ENCODE results near the gene WNT9A. TPM values are rescaled to one million over a fixed set of nuclear protein-coding genes. Genes with fewer than 3 reads are reported as not detected.
"Not testable (repeated sequence)": the region's sequence is repeated elsewhere in the genome, so short reads cannot be mapped to it uniquely, and the experiment has no call there.

The WNT9A gene
- total and polyA plus RNA-seq, 12 donors = 0.39 to 27.9 (median 3.8) TPM

DNA sequence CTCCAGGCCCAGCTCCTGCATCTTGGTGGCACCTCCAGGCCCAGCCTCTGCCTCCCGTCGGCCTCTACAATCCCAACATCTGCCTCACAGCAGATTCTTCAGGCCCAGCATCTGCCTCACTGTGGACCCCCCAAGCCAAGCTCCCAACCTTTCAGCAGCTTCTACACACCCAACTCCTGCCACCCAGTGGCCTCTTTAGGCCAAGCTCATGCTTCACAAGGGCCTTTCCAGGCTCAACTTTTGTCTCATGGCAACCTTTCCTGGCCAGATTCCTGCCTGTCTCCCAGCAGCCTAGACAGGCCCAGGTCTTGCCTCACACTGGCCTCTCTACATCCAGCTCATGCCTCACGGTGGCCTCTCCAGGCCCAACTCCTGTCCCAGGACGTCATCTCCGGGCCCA lies 20.1 kb upstream of the WNT9A start:
- H3K4me1 ChIP-seq; intact Hi-C loops (cut with DNase I); H3K27ac ChIP-seq; H3K36me3 ChIP-seq; H3K4me3 ChIP-seq; DNase-seq; ATAC-seq; H3K27me3 ChIP-seq; H3K9me3 ChIP-seq: not testable (repeated sequence)
- TF ChIP-seq, protein P1, sequence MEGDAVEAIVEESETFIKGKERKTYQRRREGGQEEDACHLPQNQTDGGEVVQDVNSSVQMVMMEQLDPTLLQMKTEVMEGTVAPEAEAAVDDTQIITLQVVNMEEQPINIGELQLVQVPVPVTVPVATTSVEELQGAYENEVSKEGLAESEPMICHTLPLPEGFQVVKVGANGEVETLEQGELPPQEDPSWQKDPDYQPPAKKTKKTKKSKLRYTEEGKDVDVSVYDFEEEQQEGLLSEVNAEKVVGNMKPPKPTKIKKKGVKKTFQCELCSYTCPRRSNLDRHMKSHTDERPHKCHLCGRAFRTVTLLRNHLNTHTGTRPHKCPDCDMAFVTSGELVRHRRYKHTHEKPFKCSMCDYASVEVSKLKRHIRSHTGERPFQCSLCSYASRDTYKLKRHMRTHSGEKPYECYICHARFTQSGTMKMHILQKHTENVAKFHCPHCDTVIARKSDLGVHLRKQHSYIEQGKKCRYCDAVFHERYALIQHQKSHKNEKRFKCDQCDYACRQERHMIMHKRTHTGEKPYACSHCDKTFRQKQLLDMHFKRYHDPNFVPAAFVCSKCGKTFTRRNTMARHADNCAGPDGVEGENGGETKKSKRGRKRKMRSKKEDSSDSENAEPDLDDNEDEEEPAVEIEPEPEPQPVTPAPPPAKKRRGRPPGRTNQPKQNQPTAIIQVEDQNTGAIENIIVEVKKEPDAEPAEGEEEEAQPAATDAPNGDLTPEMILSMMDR (IDR thresholded peaks at IDR 0.05) = peak in 1 of 9 donors; percentile 8
- 85 to 86% methylated on average over 5 of the region's 5 CpGs for WGBS, 2 donors

DNA sequence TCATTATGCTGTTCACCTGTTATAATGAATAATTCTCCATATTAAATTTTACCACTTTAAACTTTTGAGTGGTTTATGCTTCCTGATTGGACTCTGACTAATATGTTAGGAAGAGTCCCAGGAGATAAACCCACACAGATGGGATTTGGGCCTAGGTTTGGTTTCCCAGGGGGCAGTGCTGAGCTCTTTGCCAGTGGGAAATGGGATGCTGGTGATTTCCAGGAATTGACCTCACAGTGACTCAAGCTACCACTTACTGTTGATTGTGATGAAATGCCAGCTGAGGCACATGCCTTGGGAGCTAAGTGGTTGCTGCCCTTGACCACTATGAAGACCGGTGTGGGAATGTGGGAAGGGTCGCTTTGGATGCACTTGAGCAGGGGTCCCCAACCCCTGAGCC lies 19.0 kb upstream of the WNT9A start:
- 89 to 97% methylated on average over 2 of the region's 2 CpGs for WGBS, 2 donors
- intact Hi-C loops (cut with DNase I); DNase-seq: not testable (repeated sequence)

DNA sequence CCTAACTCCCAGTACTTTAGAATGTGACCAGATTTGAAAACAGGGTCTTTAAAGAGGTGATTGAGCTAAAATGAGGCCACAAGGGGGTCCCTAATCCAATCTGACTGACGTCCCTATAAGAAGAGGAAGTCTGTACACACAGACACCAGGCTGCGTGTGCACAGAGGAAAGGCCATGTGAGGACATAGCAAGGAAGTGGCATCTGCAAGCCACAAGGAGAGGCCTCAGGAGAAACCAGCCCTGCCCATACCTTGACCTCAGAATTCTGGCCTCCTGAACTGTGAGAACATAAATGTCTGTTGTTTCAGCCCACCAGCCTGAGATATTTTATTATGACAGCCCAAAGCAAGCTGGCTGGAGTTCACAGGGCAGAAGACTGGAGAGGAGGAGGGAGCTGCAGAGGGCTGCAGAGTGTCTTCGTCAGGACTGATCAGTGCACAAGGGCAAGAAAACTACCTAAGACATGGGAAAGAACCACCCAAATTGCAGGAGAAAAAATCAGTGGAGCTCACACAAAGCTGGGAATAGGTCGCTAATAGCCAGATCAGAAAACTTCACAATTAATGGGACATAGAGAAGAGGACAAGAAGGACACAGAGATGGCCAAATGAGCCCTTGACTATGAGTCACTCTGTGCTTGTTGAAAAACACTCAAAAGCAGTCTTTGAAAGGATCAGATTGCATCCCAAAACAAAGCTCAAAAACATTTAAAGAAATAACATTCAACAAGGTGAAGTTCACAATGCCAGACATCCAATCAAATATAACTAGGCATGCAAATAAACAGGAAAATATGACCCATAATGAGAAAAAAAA lies 14.1 kb upstream of the WNT9A start:
- intact Hi-C loops (cut with DNase I) = loop anchor here in 1 of 10 donors (5.0 kb wide), 1 partner anchor 480 kb away; no protein-coding TSS in a partner anchor
- TF ChIP-seq, protein P1 (IDR thresholded peaks at IDR 0.05) = no peak
- no peak for ATAC-seq
- DNase-seq = no peak
- H3K4me1 ChIP-seq = no peaks in the 10 kb centered on the region
- H3K27me3 ChIP-seq = peaks cover 6 to 25% (median 14%) of the 10 kb centered on the region in 7 donors
- H3K36me3 ChIP-seq = no peaks in the 10 kb centered on the region
- 60% methylated on average over 4 of the region's 4 CpGs for WGBS, 2 donors
- H3K9me3 ChIP-seq = peaks cover 0 to 4% (median 0%) of the 10 kb centered on the region in 11 donors
- no peak overlapping the region for H3K4me3 ChIP-seq
- no peak overlapping the region for H3K27ac ChIP-seq

More for the DNA sequence above, 19.0 kb upstream of the WNT9A start:
- H3K27ac ChIP-seq, H3K27me3 ChIP-seq, H3K4me3 ChIP-seq, H3K9me3 ChIP-seq, ATAC-seq, H3K36me3 ChIP-seq, H3K4me1 ChIP-seq: not testable (repeated sequence)
- TF ChIP-seq, protein P1 (IDR thresholded peaks at IDR 0.05) = peak in 1 of 9 donors; percentile 19

DNA sequence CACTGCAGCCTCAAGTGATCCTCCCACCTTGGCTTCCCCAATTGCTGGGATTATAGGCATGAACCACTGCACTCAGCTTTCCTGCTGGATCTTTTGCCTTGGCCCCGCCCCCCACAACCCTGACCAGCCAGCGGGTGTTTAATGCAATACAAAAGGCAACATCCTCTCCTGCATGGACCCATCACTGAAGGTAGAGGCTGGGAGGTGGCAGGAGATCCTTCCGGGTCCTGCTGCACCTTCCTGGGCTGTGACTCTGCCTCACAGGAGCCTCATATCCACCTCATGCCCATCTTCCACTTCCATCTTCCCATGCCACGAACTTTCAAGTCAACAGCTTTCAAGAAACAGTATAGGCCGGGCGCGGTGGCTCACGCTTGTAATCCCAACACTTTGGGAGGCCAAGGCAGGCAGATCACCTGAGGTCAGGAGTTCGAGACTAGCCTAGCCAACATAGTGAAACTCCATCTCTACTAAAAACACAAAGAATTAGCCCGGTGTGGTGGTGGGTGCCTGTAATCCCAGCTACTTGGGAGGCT lies 11.7 kb upstream of the WNT9A start:
- Histone ChIP-seq H3K27me3 (peaks cover 6 to 33% (median 28%) of the 10 kb centered on the region in 7 donors), H3K36me3 (no peaks in the 10 kb centered on the region), H3K4me3 (no peak overlapping the region), H3K27ac (no peak overlapping the region), H3K4me1 (no peaks in the 10 kb centered on the region), H3K9me3 (peaks cover 0 to 20% (median 0%) of the 10 kb centered on the region in 11 donors)
- TF ChIP-seq, protein P1 (IDR thresholded peaks at IDR 0.05) = no peak
- ATAC-seq (no peak), DNase-seq (no peak)
- WGBS, 2 donors = 90 to 94% methylated on average over 10 of the region's 10 CpGs
- intact Hi-C loops (cut with DNase I) = no loop called here
